HG03521 (cell line): ENCODE measurements around the gene TMC3.
"Not testable (repeated sequence)": the region's sequence is repeated elsewhere in the genome, so short reads cannot be mapped to it uniquely, and the experiment has no call there.

Experiments
- ATAC-seq: cut with Tn5 transposase; IDR thresholded peaks from one replicate; pipeline ENCODE4 v1.9.1; 2021; ENCODE audit warnings: mild to moderate bottlenecking, moderate library complexity; ENCODE audit not compliant: unreplicated experiment

TMC3 gene

DNA sequence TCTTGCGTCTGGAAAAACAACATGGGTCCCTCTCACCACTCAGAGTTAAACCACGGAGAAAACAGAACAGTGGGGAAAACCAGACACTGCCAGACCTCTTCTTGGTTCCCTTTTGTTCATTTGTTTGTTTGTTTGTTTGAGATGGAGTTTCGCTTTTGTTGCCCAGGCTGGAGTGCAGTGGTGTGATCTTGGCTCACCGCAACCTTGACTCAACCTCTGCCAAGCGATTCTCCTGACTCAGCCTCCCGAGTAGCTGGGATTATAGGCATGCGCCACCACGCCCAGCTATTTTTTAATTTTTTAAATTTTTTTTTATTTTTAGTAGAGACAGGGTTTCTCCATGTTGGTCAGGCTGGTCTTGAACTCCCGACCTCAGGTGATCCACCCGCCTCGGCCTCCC, 25.3 kb downstream of the TMC3 start:
- ATAC-seq: not testable (repeated sequence)

DNA sequence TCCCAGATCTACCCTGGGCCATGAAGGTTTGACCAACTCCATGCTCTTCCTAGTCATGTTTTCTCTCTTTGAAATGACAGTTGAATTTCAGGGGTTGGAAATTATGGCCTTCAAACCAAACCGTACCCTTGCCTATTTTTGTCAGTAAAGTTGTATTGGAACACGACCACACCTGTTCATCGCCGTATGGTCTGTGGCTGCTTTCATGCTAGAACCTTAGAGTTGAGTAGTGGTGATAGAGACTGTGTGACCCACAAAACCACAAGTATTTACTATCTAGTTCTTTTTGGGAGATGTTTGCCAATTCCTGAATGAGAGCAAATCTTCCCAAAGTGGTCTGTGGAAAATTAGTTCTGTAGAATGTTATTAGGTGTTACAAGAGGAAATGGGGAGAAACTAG, 26.1 kb downstream of the TMC3 start:
- no peak for ATAC-seq

DNA sequence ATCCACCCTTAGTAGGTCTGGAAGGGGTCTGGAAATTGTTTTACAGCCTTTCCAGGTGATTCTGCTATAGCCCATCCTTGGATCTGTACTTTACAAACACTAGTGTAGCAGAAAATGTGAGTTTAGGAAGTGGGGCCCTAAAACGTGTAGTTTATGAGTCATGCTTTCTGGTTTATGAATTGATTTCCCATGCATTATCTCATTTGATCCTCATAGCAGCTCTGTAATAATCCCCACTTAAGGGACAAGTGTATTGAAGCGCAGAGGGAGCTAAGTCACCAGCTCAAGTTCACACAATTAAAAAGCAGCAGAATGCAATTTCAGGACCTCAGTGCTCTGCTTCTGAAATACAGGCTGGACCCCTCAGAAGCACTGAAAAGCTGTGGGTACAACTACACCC, 27.4 kb downstream of the TMC3 start:
- no peak for ATAC-seq

DNA sequence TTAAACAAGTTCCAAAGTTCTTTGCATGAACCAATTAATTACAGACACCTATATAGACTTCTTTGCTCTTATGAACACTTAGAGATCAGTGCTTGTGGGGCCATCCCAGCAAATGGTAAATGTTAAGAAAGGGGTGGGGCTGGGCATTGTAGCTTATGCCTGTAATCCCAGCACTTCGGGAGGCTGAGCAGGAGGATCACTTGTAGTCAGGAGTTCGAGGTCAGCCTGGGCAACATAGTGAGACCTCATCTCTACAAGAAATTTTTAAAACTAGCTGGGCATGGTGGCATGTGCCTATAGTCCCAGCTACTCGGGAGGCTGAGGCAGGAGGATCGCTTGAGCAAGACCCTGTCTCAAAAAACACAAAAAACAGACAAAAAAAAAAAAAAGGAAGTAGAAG, 30.6 kb downstream of the TMC3 start:
- ATAC-seq: no peak

DNA sequence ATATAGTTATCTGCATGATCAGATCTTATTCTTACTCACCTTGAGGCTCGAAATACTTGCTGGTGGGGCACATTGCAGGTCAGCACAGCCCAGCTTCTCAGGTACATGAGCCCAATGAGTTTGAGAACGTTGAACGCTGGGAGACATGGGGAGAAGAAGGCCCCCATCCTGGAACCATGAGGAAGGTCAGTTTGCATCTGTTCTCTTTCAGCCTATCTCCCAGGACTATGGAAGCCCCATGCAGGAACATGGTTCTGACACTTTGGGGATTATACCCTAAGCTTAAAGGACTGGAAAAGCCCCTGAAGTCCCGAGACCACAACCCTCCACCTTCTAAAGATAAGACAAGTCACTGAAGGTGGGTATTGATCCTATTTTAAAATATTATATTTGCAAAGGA, 32.7 kb downstream of the TMC3 start:
- ATAC-seq: no peak

DNA sequence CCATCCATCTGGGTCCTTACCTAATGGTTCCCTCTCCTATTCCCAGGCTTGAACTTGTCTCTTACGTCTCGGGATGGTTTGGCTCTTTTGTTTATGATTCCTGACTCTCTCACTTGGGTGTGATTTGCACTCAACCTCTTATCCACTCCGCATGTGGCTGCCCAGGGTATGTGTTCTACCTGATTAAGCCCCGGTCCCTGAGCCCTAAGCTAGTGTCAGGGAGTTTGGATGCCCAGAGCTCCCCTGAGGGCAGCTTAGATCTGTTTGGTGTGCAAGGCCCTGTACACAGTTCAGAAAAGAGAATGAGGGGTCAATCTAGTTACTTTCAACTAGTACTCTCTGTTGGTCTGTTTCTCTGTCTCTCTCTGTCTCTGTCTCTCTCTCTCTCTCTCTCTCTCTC, 34.2 kb downstream of the TMC3 start:
- ATAC-seq: no peak

DNA sequence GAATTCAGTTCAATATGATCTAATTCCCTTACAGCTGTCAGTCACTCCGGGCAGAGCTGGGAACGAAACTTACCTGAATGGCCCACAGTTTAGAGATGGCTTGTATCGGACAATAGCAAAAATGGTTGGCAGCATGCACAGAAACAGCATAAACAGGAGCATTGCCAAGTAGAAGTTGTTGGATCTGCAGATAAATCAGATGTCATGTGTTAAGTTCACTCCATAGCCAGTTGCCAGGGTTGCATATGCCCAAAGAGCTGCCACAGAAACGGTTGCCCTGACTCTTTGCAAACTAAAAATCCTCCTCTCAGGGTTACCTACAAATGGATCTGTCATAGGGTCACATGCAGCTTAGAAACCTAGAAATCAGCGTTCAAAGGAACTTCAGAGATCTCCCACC, 34.7 kb downstream of the TMC3 start:
- no peak for ATAC-seq

DNA sequence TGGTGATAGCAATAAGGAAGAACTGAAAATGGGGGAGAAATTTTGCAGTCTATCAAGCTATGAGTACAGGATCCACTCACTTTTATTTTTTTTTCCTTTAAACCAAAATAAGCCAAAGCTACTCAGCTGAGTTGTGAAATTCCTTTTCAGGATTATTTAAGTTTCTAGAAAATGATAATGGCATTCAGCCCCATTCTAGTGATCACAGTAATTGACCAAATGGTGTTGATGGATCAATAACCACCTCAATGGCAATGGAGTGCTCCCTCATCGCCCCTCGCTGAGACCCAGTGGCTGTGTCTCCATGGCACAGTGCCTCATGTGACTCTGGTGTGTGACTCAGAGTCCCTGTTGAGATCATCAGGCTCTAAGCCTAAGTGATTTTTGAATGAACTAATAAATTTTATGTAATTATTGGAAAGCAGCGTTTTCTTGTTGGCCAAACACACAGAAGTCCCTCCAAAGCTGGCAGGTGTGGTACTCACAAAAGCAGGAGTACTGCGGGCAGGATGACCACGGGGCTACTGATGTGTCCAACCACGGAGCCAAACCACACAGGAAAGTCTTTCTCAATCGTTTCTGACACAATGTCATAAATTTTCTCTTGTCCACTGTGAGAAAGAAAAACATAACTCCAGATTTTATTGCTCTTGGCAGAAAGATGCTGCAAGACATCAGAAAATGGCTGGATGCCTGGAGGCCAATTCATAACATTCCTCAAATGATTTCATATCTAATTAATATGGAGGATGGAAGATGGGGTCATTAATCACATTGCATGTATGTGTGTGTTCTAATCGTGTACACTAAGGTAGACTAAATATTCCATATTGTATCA, 35.6 kb downstream of the TMC3 start:
- ATAC-seq: no peak

DNA sequence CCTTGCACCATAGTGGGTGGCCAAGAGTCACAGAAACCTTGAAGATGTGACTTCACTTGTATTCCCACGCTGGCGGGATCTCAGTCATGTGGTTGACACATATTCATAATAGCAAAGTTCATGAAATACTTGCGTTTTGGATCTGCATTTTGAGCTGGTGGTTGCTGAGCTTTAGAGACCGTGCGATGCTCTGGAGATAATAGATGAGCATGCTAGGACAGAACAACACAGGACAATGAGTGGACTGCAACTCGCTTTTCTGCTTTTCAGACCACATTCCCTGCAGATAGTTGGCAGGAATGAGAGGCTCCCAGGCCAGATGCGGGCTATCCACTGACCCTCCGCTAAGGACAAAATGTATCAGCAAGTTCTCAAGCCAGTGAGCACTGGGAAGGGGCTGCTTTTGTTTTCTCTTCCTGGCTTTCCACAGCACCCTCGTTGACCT, 36.3 kb downstream of the TMC3 start:
- no peak for ATAC-seq

DNA sequence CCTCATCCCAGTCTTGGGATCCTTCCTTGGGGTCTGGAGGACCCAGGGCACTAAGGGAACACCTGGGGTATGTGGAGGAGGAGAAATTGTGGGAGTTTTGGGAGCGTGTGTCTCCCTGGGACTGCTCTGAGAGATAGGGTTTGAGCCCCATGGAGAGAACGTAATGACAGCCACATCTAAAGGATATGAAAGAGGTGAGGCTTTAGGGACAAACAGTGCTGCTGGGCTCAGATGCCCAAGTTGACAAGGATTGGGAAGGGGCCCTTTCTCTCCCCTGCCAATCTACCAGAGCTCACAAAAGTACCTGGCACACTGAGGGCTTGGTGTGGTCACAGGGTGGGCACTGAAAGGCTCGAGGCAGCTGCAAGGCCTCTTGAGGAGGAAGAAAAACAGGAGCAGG, 36.8 kb downstream of the TMC3 start:
- ATAC-seq: no peak

DNA sequence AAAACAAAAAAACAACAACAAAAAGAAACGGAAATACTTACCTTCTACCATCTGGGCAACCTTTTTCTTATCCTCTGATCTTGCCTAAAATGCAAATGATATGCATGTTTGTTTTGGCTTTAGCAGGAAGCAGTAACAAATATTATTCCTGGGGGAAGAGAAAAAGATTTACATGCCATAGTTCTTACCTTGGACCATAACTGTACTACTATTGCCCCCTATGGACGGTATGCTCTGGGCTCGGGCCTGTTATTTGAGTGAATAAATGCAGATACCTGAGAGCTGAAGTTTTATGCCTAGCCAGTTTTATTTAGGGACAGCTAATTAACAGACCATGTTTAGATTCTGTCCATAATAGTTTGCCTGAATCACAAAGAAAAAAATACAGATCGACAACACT, 37.4 kb downstream of the TMC3 start:
- no peak for ATAC-seq

DNA sequence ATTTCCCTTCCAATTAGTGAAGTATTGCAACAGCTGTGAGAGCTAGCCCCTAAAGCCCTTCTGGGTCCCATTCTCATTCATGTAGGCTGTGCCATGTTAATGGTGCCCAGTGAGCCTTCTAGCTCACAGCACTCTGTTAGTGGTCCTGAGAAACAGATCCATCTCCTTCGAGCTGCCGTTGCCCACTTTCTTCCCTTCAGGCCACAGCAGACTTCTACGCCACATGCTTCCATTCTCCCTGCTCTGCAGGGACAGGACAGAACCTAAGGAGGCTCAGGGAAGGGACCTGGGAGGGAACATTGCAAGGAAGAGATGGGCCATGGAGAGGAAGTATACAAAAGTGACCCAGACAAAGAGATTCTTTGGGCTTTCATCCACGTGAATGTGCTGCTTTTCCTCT, 38.4 kb downstream of the TMC3 start:
- ATAC-seq: no peak

DNA sequence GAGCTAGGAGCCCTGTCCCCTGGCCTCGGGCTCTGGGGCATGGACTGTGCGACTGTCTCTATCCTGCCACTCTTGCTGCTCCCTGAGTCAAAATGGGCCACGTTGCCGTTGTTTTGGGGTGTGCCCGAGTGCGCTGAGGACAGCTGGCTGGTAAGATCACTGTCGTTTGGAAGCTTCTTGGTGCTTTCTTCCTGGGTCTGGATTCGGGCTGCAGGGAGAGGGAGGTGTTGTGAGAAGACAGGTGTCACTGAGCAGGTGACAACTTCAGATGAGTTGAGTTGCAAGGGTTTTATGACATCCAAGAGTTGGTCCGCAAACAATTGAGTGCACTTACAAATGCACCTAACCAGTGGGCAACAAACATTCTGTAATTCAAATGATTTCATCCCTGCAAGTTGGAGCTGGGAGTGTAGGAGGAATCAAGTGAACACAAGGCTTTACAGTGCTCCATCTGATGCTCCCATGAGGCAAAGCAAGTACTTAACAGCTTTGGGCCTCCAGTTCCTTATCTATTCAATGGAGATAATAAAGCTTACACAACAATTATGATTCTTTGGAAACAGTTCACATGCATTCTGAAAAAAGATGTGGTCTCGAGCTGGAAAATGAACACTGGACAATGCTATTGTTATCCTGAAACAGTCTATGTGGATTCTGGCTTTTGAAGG, 39.1 kb downstream of the TMC3 start:
- ATAC-seq: no peak

DNA sequence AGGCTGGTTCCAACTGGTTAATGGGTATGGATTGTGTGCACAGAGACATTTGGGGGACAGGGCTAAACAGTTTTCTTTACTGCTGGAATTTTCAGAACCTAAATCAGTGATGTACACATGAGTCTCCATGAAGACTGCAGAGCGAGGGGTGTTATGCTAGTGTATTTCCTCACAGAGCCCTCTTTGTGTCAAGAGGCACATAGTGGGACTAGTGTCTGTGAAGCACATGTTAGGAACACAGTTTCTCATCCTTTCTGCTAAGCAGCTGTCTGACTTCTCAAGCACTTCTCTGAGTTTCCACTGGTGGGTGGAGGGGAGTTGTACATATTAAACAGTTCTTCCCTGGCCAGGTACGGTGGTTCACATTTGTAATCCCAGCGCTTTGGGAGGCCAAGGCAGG, 40.6 kb downstream of the TMC3 start:
- no peak for ATAC-seq

DNA sequence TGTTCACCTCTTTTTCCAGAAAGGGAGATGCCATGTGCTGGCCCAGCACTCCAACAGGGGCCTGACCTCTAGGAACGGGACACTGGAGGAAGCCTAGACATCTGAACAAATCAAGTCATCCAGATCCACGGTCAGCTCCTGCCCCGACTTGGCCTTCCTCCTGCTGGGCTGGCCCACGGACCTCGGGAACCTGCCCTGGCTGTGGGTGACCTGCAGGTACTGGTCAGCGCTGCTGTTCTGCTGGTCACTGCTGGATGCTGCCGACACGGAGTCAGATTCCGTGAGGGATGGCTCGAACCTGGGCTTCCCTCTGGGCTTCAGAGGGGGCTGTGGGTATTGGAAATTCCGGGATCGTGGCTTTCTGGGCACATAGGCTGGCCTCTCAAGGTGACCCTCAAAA, 41.7 kb downstream of the TMC3 start:
- no peak for ATAC-seq

DNA sequence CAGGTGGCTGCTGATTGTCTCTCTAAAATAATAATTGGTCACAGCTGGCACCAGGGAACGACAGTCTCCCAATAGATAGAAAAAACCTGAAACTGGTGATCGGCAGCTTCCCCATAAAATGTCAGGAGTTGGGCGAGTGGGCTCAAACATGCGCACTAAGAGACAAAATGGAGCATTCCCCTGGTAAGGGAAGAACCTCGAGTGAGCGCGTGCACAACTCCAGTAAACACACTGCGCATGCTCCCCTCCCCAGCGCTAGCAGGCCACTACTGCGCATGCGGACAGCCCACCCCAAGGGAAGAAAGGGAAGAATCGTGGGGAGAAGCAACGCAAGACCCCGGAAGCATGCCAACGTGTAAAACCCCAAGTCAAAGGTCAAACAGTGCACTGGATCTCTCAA, 42.4 kb downstream of the TMC3 start:
- no peak for ATAC-seq

DNA sequence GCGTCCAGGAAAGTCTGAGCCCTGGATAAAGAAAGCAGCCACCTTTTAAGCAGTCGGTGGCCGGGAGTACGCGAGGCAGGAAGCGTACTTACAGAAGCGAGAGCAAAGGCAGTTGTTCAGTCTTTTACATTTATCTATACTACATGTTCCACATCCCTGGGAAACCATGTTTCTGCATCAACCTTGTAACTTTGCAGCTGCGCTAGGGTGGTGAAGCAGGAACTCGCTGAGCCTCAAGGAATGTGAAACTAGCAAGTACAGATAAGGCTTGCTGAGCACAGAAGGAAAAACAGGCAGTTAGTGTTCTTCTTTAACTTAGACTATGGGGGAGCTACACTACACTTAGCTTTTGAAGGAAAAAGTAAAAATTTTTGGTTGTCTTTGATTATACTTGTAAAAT, 42.9 kb downstream of the TMC3 start:
- not testable (repeated sequence) for ATAC-seq

DNA sequence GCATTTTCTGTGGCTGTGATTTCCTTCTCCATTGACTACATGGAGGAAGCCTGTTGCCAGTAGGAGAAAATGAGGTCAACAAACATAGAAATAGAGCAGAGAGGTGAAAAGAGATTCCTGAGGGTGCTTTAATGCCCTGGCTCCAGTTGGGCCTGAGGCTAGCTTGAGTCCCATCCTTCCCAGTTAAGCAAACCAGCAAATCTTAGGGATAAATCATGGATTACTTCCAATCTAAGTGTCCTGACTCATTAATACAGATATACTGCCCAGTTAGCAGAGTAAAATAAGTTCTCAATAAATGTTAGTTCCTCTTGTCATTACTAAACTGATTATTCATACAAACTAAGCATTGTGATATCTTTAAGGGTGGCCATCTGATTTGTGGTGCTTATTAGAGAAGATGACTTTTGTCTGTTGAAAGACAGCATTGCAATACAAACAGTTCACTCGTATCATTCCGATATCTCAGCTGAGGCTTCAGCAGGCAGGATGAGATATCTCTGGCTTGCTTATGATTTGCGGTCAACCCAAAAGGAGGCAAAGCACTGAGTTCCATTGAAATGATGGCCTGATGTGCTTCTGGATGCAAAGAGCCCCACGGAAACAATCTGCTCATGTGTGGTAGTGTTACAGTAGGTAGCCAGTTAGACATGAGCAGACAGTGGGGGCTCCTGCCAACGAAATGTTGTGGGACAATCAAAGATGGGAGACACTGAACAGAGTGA, 43.5 kb downstream of the TMC3 start:
- no peak for ATAC-seq

DNA sequence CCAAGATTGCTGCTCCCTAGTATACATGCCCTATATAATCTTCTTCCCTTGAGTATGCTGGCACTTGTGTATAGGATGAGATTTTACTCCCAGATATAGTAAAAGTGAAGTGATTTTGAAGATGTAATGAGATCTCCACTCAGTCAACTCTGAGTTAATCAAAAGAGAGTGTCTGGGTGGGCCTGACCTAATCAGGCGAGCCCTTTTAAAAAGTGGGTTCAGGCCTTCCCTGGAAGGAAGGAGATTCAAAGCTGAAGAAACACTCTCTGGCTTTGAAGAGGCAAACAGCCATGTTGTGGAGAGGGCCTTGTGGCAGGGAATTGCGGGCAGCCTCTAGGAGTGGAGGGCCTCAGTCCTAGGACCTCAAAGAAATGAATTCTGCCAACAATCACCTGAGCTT, 44.6 kb downstream of the TMC3 start:
- no peak for ATAC-seq

DNA sequence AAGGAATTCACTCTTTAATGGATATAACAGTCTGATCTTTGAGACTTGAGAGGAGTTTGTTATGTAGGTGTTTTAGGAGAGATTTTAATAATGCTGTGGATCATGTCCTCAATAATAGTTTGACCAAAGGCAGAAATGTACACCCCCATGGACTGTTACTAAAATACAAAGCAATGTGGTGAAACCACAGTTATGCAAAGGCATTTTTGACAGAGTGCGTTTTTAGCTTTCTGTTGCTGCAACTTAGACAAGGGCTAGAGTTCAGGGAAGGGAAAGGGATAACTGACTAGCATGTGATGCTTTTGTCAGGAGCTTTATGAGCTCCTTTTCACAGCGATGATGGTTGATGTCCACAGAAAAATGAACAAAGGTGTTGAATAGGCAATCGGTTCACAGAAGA, 46.5 kb downstream of the TMC3 start:
- ATAC-seq: no peak

DNA sequence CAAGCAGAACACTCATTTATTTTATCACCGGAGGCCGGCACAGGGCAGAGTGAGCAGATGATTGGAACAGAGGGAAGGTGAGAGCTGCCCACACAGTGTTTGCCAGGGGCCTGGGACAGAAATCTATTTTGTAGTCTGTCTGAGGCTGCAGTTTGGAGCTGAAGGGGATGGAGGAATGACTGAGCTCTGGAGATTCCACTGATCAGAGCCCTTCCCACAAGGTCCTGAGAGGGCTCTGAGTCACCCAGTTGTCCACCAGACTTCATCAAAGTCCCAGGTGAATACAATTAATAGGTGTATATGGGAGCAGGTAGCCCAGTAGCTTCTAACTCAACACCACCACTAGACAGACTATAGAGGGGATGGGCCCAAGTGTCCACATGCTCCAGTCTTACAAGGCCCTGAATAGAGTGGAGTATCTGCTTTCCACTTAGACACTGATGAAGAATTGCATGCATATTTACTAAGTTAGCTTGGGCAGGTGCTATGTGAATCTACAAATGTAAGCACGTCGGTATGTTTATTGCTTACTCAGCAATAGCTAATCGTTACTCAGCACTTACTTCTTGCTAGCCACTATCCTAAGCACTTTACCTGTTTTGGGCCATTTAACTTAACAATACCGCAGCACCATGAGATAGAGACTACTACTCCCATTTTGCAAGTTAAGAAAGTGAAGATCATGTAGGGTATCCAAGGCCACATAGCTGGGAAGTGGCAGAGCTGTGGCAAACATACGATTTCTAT, 47.4 kb downstream of the TMC3 start:
- no peak for ATAC-seq
